GM18499 (cell line): ENCODE measurements around the gene VPS35L.
"Not testable (repeated sequence)": the region's sequence is repeated elsewhere in the genome, so short reads cannot be mapped to it uniquely, and the experiment has no call there.

Source experiments
- ATAC-seq: cut with Tn5 transposase; IDR thresholded peaks from one replicate; pipeline ENCODE4 v1.9.1; 2021; ENCODE audit warnings: moderate number of reproducible peaks; ENCODE audit not compliant: insufficient read depth, unreplicated experiment

The VPS35L gene

DNA sequence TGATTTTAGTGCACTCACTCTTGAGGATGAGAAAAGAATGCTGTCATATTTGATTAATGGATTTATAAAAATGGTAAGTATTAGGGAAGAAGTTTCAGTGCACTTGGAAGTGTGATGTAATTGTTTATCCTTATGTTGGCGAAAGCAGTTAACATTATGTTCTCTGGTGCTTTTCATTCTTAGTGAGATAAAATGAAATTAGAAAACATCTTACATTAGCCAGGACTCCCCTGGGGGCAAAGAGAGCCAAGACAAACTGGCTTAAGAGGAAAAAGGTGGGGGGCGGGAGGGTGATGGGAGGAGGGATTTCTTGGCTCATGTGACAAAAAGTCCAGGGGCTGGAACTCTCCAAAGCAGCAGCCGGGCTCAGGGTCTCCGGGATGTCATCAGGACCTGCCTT lies 89.4 kb downstream of the VPS35L start:
- ATAC-seq, result no peak

DNA sequence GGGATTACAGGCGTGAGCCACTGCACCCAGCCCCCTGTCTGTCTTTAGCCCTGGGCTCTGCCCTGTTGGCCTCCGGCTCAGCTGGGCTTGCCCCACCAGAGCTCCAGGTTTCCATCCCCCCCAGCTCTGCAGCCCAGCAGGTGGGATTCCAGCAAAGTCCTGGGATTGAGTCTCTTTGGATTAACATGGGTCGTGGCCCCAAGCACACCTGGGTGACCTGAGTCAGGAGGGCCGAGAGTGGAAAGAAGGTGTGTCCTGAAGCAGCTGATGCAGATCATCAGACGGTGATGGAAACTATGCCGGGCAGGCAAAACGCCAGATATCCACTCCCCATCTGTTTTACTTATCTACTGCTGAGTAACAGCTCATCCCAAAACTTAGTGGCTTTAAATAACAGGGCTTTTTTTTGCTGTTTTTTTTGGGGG lies 90.1 kb downstream of the VPS35L start:
- no peak for ATAC-seq

DNA sequence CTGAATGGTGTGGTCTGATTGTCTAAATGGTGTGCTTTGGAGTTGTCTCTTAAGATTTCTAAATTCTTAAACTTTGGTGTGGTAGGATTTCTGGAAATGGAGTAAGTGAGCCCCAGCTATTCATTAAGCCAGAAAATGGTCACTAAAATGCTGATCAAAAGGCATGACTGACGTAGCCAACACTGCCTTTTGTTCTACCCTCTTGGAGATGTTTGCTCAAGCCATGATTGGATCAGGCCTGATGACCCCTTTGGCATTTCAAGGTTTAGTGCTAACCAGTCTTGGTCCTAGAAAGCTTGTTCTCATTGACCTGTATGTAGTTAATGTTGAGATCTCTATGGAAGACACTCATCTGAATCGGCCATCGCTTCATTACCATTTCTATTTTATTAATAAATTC lies 94.5 kb downstream of the VPS35L start:
- ATAC-seq, result no peak

DNA sequence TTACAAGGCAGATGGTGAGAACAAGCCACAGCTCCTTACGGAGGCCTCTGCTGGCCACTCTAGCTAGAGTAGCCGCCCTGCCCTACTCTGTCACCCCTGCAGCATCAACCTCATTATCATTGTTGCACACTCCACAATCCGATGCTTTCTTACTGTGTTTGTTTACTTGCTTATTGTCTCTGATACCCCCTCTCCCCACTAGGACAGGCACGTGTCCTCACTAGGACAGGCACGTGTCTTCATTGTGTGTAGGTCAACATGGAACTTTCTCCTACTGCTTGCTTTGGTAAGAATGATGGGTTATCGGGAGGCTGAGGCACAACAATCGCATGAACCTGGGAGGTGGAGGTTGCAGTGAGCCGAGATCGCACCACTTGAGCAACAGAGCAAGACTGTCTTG lies 98.6 kb downstream of the VPS35L start:
- no peak for ATAC-seq

DNA sequence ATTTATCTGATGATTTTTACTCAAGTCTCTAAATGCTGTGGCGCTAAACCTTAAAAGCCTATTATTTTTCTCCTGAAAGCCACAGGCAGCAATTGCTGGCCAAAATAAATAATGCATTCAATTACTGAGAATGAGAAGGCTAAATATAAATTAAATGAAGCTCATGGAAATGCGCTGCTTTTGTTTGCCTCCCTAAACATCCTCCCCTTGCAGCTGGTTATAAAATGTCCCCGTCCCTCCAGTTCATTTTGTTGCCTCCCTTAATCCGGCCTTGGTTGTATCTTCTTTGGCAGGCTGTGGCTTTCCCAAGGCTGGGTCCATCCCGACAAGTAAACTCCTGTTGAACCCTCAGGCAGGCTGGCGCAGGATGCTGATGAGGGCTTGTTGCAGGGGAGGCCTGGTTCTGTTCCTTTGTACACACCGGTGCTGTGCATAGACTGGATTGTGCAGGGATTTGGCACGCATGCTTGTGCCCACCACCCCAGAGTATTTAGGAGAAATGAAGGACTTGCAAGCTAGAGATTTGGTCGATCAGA lies 99.8 kb downstream of the VPS35L start:
- ATAC-seq, result no peak

DNA sequence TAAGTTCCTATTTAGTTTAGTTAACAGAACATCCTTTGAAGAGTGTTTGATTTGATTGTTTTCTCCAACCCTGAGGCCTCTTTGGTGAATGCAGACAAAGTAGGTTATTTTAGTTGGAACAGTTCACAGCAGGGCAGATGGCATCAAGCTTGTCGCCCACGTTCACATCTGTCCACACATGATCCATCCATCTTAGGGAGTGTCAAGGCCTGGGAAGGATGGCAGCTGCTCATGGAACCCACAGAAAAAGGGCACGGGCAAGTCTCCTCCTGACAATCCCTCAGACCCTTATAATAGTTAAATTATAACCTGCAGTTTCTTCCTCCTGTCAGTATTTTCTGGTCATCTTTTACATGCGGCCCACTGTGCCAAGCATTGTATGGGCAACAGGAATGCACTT lies 102.3 kb downstream of the VPS35L start:
- no peak for ATAC-seq

DNA sequence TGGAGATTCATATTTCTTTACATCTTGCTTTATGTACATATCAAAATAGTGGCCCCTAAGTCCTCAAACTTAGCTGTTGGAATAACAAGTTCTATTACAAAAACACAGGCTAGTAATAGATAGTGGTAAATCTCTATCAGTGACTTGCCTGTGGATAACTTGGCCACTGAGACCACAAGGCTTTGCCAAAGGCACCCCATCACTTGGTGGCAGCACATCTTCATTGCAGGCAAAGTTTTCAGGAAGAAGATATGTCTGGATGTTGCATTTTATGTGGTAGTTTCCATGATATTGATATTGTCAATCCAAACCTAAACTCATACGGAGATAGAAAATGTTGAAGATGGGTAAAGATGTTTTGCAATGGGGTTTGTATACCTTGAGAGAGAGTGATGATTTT lies 104.1 kb downstream of the VPS35L start:
- ATAC-seq, result no peak

DNA sequence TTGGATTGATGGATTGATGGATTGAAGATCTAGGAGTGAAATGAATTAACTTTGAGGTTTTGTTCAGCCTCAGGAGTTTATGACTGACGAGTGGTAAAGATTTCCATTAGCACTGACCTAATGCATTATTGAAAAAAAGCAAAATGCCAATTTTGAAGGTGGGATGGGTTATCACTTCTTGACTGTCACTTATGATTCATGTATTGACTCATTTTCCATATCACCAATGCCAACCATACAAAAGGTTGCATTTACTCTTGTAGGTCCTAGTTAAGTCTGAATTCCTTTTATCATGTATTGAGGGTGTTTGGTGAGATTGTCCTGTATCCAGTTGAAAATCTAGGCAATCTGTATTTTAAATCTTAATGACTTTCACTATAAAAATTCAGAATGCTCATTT lies 104.9 kb downstream of the VPS35L start:
- ATAC-seq, result no peak

DNA sequence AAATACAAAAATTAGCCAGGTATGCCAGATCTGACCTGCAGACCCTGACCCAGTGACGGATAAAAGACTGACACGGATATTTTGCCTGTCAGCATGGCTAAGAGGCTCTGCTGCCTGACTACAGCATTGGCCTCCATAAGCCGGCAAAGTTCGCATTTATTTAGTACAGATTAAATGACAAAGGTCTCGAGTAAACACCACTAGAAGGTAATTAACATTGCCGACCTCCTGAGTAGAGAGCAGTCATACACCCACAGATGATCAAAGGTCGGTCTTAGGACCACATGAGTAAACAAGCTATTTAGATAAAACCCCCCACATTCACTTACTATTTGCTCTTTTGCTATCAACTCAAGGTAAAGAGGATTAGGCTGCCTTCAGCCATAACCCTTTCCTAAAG lies 106.8 kb downstream of the VPS35L start:
- ATAC-seq, result no peak

DNA sequence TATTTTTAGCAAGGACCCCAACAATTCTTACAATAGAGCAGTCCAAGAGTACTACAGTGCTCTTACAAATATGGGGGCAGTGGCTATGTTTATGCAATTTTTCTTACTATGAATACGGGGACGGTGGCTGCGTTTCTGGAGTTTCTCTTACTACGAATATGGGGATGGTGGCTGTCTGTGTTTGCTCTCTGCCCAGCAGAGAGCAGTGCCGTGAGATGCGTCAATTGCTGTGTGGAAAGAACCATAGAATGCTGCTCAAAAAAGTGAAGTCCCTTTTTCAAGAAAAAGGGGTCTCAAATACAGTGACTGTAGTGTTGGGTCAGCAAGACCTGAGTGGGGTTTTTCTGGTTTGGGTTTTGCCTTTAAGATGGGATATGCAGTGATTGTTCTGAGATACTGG lies 108.7 kb downstream of the VPS35L start:
- ATAC-seq, result no peak

DNA sequence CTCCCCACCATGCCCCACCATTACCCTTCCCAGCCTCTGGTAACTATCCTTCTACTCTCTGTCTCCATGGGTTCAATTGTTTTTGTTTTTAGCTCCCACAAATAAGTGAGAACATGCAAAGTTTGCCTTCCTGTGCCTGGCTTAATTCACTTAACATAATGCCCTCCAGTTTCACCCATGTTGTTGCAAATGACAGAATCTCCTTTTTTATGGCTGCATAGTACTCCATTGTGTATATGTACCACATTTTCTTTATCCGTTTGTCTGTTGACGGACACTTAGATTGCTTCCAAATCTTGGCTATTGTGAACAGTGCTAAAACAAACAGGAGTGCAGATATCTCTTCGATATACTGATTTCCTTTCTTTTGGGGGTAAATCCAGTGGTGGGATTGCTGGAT lies 109.8 kb downstream of the VPS35L start:
- not testable (repeated sequence) for ATAC-seq

DNA sequence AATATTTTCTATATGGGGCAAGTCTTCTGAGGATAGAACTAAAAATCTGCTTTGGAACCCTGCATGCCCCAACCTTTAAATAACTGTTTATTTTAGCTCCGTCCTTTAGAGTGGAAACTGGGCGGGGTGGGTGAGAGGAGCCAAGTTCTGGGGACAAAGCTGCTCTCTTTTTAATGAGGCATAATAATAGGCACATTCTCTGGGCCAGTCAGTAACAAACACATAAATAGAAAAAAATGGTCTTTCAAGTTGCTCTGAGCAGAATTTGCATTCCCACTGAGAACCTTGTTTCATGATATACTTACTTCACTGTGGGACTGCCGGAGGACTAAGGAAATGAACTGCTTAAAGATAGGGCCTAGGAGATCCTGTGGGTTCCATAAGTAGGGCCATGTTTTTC lies 111.0 kb downstream of the VPS35L start:
- ATAC-seq, result no peak

DNA sequence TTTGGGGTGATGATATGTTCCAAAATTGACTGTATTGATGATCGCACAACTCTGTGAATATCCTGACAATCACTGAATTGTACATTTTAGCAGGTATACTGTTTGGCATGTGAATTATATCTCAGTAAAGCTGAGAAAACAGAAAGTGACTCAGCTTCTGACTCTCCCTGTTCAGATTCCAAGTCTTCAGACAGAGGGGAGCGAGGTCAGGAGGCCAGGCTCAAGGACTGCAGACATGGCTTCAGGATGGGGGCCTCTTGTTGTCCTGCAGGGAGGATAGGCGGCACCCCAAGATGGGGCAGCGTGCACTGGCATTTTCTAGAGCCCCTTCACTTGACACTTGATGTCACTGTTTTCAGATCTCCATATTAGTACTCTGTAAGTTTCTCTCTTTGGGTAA lies 116.9 kb downstream of the VPS35L start:
- ATAC-seq, result no peak

DNA sequence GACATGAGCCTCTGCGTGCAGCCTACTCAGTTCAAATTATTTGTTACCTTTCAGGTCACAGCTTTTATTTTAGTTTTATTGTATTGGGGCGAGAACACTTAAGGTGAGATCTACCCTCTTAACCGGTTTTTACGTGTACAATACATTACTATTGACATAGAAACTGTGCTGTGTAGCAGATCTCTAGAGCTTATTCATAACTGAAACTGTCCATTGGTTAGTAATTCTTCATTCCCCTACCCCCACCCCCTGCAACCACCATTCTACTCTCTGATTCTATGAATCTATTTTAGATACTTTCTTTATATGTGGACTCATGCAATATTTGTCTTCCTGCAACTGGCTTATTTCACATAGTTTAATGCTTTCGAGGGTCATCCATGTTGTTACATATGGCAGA lies 119.0 kb downstream of the VPS35L start:
- ATAC-seq, result no peak

DNA sequence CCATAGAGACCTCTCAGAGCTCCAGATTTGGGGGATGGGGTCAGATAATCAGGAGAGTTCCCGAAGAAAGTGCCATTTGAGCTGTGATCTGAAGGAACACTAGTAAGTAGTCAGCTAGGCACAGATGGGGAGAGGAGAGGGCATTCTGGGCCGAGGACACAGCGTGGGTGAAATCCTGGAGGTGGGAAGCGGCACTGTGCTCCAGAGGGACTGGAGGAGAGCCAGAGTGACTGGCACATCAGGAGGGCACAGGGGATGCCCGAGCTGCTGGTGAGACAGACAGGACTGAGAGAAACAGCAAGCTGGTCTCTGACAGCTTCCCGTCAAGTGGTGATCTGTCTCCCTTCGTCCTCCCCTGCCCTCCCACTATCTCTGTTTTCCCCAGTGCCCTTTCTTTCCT lies 121.9 kb downstream of the VPS35L start:
- ATAC-seq, result no peak

DNA sequence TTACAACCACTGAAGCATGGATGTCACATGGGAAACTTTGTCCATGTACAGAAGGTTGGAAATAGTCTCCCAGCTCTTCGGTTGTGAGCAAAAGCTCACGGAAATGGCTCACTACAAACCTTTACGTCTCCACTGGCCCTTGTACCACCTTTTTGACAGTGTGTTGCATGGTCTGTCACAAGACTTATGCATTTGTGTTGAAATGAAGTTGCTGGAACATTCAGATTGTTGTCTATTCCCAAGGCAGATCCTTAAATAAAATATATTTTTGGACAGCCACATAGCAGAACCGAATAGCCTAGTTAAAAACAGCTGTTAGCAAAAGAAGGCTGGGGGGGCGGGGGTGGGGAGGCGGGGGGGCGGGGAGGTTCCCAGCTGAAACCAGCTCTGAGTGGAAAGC lies 123.3 kb downstream of the VPS35L start:
- ATAC-seq, result no peak

DNA sequence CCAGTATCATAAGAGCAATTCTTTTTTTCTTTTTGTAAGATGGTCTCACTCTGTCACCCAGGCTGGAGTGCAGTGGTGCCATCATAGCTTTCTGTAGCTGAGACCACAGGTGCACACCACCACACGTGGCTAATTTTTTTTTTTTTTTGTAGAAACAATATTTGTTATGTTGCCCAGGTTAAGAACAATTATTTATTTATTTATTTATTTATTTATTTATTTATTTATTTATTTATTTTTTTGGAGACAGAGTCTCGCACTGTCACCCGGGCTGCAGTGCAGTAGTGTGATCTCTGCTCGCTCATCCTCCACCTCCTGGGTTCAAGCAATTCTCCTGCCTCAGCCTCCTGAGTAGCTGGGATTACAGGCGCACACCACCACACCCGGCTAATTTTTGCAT lies 123.8 kb downstream of the VPS35L start:
- ATAC-seq, result not testable (repeated sequence)

DNA sequence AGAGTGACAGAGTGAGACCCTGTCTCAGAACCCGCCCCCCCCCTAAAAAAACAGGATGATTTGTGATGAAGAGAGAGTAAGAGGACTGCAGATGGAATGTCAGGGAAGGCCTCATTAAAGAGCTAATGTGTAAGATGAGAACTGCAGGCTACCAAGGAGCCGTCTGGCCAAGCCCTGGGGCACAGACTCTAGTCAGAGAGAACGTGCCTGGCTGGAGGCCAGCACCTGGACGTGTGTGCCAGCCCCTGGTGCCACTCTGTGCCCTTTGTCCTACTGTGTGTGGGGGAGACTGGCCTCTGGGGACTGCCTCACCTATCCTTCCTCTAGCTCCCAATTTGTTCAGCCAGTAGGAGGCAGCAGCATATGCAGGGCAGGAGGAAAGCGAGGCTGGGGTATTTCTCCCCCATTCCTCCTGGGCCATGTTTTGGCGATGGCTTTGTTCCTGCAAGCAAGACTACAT lies 125.4 kb downstream of the VPS35L start:
- no peak for ATAC-seq

DNA sequence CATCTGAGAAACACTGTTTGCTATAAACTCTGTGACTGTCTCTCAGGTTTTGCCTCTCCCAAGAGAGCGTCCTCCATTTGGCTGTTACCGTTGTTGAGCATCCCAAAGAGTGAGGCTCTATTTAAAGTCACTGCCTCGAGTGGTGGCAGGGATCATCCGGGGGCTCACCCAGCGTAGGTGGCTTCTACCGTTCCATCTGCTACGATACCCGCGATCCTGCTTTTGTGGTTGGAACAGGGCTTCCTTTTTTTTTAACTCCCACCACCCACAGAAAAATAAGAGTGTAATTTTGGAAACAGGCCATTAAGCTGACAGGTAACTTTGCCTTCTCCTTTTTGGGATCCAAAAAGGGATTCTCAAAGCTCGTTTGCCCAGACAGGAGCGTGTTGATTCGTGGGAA lies 126.1 kb downstream of the VPS35L start:
- ATAC-seq, result no peak

DNA sequence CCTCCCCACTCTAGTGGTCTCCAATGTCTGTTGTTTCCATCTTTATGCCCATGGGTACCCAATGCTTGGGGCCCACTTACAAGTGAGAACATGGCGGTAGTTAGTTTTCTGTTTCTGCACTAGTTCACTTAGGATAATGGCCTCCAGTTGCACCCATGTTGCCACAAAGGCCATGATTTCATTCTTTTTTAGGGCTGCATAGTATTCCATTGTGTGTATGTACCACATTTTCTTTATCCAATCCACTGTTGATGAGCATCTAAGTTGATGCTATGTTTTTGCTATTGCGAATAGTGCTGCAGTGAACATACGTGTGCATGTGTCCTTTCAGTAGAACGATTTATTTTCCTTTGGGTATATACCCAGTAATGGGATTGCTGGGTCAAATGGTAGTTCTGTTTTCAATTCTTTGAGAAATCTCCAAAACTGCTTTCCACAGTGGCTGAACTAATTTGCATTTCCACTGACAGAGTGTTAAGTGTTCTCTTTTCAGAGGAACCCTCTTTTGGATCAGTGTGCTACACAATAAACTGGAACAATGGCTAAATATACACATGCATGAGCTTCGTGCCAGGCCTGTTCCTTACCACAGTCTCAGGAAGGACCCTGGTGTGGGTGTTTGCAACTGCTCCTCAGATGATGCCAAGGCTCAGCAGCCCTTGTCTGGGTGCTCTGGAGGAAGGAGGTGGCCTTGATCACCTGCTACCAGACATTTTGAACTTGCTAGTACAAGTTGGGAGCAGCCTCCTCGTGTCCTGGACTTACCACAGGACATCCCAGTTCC lies 128.1 kb downstream of the VPS35L start:
- ATAC-seq, result no peak

DNA sequence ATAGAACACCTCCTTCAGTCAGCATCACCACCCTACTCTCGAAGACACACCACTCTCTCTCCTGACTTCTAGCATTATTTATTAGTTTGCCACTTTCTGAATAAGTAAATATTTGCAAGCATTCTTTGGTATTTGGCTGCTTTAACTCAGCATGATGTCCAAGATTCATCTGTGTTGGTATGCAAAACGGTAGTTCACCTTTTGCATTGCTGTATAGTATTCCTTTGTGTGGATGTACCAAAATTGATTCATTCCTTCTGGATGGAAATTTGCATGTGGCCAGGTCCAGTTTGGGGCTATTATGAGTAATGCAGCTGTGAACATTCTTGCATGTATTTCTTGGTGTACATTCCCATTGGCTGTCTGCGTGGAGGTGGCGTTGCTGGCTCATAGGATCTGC lies 129.7 kb downstream of the VPS35L start:
- ATAC-seq, result no peak

DNA sequence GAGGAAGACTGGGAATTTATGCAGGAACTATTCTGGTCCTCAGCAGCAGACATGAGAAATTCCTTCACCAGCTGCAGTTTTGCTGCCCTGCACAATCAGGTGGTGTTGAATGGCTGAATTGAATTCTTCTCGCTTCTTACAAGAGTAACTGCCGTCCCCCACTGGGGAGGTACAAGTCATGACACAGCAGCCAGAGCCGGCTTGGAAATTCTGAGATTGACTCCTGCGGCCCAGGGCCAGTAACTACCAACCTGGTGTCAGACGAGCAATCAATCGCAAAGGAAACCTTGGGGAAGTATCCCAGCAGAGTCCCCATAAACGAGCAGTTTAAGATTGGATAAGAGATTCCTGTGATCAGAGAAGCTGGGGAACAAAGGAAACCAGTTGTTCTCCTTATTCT lies 131.8 kb downstream of the VPS35L start:
- no peak for ATAC-seq
